ENCODE measurements around the gene ENTHD1.
"Not testable (repeated sequence)": the region's sequence is repeated elsewhere in the genome, so short reads cannot be mapped to it uniquely, and the experiment has no call there.

Gene ENTHD1

DNA sequence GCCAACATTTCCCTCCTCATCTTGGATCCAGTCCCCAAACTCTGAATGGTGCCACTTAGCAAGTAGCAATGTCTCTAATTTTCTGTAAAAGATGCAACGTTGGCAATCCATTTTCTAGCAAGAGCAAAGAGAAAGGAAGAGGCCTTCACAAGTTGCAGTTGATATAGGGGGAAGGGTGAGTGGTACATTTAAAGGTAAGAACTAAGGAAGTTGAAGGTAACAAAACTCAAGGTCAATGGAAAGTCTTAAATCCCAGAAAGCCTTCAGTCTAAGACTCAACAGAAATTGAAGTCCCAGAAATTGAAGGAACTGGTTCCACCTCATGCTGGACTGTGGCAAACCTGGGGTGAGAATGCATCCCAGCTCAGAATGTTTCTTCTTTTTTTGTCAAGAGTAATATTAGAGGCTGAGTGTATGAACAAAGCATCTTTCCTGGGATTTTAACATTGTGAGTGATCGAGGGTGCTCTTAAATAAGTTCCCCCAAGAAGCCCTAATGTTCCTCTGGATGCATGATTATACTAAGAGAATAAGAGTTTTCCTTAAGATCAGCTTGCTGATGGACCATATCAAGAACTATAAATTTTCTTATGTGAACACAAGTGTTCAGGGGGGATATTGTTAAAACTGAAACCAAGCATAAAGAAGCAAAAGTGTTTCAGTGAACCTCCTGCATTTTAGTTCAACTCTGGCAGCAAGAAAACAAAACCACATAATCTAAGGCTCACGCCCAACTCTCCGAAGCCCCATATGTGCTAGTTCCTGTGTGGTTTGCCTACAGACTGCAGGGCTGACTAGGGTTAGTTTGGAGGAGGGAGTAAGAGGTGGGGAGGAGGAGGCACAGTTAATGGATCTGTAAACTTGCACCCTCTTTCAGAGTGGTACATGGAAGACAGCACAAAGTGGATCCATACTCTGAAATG lies 7.0 kb upstream of the ENTHD1 start, which contains the start of gene GRAP2:
Gene GRAP2 (plus strand): TSS at position 779 of the 922 bp plus-strand sequence. CDS start 46,023 bp downstream, outside the sequence.
- DNase-seq (ENCODE audit: low read depth in 3 of 3), result peak in 1 of 3 experiments; percentile 42

DNA sequence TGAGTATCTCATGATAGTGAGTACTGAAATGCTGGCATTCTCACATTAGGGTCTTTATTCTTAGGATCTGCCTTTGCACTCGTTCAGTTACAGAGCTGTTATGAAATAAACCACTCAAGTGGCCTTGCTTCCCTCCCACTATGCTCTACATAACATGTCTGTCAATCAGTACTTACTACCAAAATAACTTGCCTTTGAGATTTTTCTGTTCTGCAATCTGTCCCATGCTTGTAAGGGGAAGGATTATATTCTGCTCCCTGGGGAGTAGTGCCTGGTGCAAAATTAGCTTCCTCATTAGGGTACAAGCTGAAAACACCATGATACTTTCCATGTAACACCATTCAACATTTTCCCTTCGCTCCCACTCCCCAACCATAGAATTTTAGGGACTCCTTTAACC lies 5.4 kb upstream of the ENTHD1 start:
- DNase-seq (ENCODE audit: low read depth in 3 of 3), result no peak

GRCh38 chr22:39897841-39898240 lies 4.3 kb upstream of the ENTHD1 start:
- no peak for DNase-seq (ENCODE audit: low read depth in 3 of 3)

DNA sequence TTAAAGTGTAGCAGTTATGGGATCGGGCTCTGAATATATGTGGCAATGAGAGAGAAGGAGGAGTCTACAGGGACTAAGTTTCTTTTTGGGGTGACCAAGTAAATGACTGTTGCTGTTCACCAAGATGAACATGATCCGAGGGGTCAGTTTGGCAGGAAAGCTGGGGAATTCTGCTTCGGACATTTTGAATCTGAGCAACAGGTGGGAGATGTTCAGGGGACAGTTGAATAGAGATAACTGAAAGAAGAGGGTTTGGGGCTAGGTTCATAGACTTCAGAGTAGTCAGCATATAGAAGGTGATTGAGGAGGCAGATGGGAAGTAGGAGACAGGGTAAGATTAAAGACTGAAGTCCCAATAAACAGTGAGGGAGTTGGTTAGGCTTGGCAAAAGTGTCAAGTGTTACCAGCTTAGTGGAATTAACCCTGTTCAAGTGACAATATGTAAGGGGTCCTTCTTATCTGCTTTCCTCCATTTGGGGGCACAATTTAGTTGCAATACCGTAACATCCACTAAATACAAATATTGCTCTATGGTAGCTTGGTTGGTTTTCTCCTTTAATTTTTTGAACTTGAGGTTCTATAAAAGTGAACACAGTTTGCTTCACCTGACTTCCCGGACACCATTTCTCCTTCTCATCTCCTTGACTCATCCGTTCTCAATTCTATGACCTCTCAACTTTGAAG lies 2.9 kb upstream of the ENTHD1 start:
- no peak for DNase-seq (ENCODE audit: low read depth in 3 of 3)

DNA sequence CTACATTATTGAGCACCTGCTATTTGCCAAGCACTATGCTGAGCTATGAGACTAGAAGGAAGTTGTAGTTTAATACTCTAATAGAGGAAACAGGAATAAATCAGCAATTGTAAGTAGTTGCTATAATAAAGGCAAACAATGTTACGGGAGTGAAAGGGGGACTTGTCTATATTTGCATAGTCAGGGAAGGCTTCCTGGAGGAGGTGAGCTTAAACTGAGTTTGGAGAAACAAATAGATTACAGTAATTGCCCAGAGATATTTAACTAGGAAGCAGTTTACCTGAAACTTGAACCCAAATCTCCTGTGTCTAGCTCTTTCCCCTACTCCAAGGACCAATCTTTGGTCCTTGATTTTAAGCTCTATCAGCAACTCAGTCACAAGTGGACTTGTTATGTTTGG lies 2.1 kb upstream of the ENTHD1 start:
- DNase-seq (ENCODE audit: low read depth in 3 of 3), result no peak

GRCh38 chr22:39894554-39895092 lies 1.1 kb upstream of the ENTHD1 start:
- no peak for DNase-seq (ENCODE audit: low read depth in 3 of 3)

DNA sequence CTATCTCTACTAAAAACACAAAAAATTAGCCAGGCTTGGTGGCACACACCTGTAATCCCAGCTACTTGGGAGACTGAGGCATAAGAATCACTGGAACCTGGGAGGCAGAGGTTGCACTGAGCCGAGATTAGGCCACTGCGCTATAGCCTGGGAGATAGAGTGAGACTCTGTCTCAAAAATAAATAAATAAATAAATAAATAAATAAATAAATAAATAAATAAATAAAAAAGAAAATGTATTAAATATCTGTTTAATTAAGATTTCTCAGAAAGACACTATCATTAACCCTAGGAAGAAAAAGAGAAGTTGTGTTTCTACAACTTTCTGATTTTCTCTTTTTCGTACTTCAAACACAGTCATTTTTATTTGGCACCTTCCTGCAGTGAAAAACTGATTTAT lies 3.6 kb downstream of the ENTHD1 start:
- DNase-seq (ENCODE audit: low read depth in 3 of 3), result not testable (repeated sequence)

DNA sequence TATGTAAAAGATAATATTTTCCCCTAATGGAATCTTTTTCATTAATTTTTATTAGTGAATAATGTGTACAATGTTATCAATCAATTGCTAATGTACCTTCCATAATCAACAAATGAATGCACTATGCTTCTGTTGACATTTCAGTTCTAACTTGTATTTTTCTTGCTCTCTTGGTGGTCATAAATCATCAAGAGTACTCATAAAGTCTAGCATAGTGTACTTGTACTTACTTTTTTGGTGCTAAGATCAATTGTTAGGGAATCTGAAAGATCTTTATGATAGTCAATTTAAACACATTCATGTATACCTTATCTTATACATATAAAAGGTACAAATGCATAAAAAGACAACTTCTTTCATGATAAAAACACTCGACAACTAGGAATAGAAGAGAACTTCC lies 10.5 kb downstream of the ENTHD1 start:
- DNase-seq (ENCODE audit: low read depth in 3 of 3), result no peak

DNA sequence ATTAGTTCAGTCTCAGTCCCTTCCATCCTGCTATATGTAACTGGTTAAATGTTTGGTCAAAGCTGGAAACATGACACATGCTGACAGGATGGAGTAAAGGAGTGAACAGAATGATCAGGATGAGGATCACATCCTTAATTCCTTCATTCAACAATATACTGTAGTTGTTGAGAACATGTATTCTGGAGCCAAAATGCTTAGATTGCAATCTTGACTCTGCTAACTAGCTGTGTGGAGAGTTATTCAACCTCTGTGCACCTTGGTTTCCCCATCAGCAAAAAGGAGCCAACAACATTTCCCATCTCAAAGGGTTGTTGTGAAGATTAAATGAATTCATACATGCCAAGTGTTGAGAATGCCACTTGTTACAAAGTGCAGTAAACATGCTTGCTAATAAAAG lies 12.8 kb downstream of the ENTHD1 start:
- no peak for DNase-seq (ENCODE audit: low read depth in 3 of 3)

DNA sequence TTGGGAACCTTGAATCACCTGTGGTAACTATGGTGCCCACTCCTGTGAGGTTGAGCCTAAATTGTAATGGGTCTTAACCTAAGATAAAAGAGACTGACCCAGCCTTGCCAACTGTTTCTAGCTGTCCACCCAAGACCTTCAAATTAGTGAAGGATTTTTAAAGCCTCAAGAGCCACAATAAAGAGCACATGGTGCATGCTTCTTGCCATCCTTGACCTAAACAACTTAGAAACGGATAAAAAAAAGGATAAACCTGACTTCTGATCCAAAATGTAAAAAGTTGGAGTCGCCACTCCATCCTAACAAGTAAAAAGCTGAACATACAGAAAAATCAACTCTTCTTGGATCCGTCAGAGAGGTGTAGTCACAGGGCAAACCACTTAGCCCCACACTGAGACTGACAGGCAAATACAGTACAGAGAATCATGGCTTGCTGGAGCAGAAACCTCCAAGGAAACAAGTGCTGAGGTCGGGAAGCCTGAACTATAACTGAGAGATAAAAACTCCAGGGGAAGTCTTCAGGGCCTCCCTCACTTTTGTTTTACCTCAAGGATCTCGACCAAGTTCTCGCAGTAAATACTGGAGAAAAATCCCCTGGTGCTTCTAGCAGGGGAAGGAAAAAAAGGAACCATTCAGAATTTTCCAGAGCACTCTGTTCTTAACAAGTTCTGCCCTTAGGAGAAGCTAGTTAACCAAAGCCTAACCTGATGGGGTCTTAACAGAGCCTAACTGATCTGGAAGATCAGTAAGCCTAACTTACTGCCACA lies 16.3 kb downstream of the ENTHD1 start:
- DNase-seq (ENCODE audit: low read depth in 3 of 3), result no peak

GRCh38 chr22:39875176-39875885 lies 18.2 kb downstream of the ENTHD1 start:
- DNase-seq (ENCODE audit: low read depth in 3 of 3), result not testable (repeated sequence)

GRCh38 chr22:39873965-39874364 lies 19.6 kb downstream of the ENTHD1 start:
- DNase-seq (ENCODE audit: low read depth in 3 of 3), result peak in 2 of 3 experiments; percentile 2 to 6

- DNase-seq (ENCODE audit: low read depth in 3 of 3), result no peak
Observed at GRCh38 chr22:39872548-39872947, 21.0 kb downstream of the ENTHD1 start.

DNA sequence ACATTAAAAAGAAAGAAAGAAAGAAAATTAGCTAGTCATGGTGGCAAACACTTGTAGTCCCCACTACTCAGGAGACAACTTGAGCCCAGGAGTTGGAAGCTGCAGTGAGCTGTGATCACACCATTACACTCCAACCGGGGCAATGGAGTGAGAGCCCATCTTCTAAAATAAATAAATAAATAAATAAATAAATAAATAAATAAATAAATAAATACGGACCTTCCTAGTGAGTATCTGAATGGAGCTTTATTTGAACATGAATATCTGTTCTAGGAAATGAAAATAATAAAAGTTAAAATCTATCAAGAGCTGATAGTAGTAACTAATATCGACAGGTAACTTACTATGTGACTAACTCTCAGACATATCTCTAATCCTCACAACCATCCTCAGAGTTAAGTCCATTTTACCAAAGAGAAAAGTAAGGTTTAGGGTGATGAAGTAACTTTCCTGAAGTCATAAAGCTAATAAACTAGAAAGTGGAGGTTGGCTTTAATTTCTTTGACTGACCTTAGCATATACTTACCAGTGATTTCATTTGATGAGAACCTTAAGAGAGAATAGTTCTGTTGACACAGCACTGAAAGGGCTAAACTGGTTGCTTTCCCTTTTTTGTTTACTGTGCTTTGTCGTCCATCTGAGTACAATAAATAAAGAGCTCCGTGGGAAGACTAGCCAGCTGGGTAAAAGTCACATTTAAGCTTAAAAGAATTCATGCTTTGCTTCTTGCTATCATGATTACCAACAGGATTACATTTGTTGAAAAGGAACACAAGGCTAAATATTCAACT lies 22.4 kb downstream of the ENTHD1 start:
- DNase-seq (ENCODE audit: low read depth in 3 of 3), result no peak

- not testable (repeated sequence) for DNase-seq (ENCODE audit: low read depth in 3 of 3)
Observed at GRCh38 chr22:39869797-39870196, 23.8 kb downstream of the ENTHD1 start.

GRCh38 chr22:39868741-39869140 lies 24.8 kb downstream of the ENTHD1 start:
- no peak for DNase-seq (ENCODE audit: low read depth in 3 of 3)

DNA sequence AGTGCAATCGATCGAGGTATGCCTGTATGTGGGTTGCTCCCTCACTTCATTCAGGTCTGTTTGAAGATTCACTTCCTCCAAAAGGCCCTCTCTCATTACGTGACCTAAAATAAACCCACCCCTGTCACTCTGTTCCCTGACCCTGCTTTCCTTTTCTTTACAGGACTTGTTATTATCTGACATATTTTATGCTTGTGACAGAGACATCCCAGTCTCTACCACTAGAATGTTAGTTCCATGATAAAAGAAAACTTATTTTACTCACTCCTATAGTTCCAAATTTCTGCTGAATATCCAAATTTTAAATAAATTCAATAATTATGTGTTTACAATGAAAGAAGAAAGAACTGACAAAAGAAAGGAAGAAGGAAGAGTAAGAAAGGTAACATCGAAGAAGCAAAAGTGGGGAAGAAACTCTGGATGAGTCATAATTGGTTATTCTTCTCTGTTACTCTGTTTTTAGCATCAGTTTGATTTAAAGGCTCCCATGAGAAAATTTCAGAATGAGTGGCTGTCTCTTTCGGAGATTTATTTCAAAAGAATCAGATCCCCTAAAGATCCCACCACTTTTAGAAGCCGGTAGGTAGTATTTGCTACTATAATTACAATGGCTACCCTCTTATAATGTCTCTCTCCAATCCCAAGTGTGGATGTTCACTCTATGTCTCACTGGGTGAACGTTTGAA lies 33.5 kb downstream of the ENTHD1 start:
- no peak for DNase-seq (ENCODE audit: low read depth in 3 of 3)

GRCh38 chr22:39856588-39856987 lies 37.0 kb downstream of the ENTHD1 start:
- DNase-seq (ENCODE audit: low read depth in 3 of 3), result no peak

- no peak for DNase-seq (ENCODE audit: low read depth in 3 of 3)
Observed at GRCh38 chr22:39852799-39853198, 40.8 kb downstream of the ENTHD1 start.

Data from stimulated activated CD4-positive, alpha-beta T cell treated with anti-CD3 and anti-CD28 coated beads, TNF-alpha, amount 100 ng/mL, for 24 hours (primary cell).